Measurements from ENCODE around the gene PPP1CA.

DNA sequence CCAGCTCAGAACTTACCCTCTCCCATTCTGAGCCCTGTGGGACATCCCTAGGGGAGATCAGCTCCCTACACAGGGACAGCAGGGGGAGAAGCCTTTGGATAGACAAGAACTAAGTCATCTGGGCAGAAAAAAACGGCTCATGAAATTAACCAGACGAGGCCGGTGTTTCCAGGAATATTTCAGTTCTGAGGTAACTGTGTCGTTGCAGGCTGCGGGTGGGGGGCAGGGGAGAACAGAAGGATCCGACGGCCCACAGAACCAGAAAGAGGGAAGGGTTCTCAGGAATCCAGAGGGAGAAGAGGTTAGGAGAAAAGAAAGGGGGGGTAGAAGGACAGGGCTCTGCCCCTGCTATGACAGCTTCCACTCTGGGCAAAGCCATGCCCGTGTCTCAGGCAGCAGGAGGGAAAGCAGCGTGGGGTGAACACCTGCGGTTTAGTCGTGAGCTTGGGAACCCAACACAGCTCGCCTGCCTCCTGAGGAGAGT lies 31.8 kb downstream of the PPP1CA start:
- TF ChIP-seq, protein P1, sequence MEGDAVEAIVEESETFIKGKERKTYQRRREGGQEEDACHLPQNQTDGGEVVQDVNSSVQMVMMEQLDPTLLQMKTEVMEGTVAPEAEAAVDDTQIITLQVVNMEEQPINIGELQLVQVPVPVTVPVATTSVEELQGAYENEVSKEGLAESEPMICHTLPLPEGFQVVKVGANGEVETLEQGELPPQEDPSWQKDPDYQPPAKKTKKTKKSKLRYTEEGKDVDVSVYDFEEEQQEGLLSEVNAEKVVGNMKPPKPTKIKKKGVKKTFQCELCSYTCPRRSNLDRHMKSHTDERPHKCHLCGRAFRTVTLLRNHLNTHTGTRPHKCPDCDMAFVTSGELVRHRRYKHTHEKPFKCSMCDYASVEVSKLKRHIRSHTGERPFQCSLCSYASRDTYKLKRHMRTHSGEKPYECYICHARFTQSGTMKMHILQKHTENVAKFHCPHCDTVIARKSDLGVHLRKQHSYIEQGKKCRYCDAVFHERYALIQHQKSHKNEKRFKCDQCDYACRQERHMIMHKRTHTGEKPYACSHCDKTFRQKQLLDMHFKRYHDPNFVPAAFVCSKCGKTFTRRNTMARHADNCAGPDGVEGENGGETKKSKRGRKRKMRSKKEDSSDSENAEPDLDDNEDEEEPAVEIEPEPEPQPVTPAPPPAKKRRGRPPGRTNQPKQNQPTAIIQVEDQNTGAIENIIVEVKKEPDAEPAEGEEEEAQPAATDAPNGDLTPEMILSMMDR (IDR thresholded peaks at IDR 0.05), result no peak
- TF ChIP-seq POLR2A (IDR thresholded peaks at IDR 0.05), result no peak
- peak; percentile 71 to 93 (median 88) for TF ChIP-seq POLR2AphosphoS5 (IDR thresholded peaks at IDR 0.05)
- peak in 3 of 4 donors; percentile 48 to 82 (median 60) for TF ChIP-seq EP300 (IDR thresholded peaks at IDR 0.05)

Data from sigmoid colon (tissue), 4 donors.